IMR-90 (cell line): ENCODE results near the gene HS3ST1. TPM values are rescaled to one million over a fixed set of nuclear protein-coding genes. Genes with fewer than 3 reads are reported as not detected.

Experiments used
- ATAC-seq: fragments of 200-7000 bp; cut with Tn5 transposase; 2 replicates; pipeline ENCODE4 v1.9.1; 2020; ENCODE audit warnings: low read depth, mild to moderate bottlenecking, moderate library complexity
- BruUV-seq: library from RNA; stranded (reverse); fragments of 400-500 nt; replicated peaks from 2 replicates; lab custom pipeline; 2021; lab: Mats Ljungman, UMichigan
- CTCF ChIA-PET: fragments of 300-600 bp; formaldehyde crosslinking; extraction: SDS; loops from one replicate; lab custom pipeline; 2021; ENCODE audit warnings: antibody characterized with exemption; lab: Yijun Ruan, JAX
- POLR2A ChIA-PET: fragments of 300-600 bp; sonication (Branson Sonifier 250); formaldehyde crosslinking; loops from one replicate; lab custom pipeline; 2022; ENCODE audit warnings: antibody characterized with exemption; ENCODE audit not compliant: unreplicated experiment; lab: Charles Lee
- DNase-seq: peaks from one replicate; pipeline ENCODE4 v3.0.0; 2013
- H2AFZ ChIP-seq: replicated peaks from 2 replicates; pipeline ENCODE3; 2013; ENCODE audit warnings: low read length, mild to moderate bottlenecking; ENCODE audit not compliant: poor library complexity
- H2AK5ac ChIP-seq: 2 replicates; pipeline ENCODE4 v1.6.1; 2013; ENCODE audit warnings: low read depth, low read length, inconsistent platforms
- H2AK9ac ChIP-seq: replicated peaks from 2 replicates; pipeline ENCODE3; 2013; ENCODE audit warnings: mild to moderate bottlenecking, low read depth, low read length, moderate library complexity; ENCODE audit not compliant: poor library complexity
- H2BK120ac ChIP-seq: 2 replicates; pipeline ENCODE4 v1.6.1; 2013; ENCODE audit warnings: low read depth, low read length, inconsistent platforms
- H2BK15ac ChIP-seq: 3 replicates; pipeline ENCODE4 v1.6.1; 2013; ENCODE audit warnings: low read depth, low read length, inconsistent platforms
- H2BK20ac ChIP-seq: 2 replicates; pipeline ENCODE4 v1.6.1; 2013; ENCODE audit warnings: low read depth, mild to moderate bottlenecking, inconsistent platforms, low read length, moderate library complexity
- H2BK5ac ChIP-seq: 2 replicates; pipeline ENCODE4 v1.6.1; 2013; ENCODE audit warnings: mild to moderate bottlenecking, low read depth, low read length, inconsistent platforms; ENCODE audit not compliant: poor library complexity, severe bottlenecking
- H3K14ac ChIP-seq: replicated peaks from 2 replicates; pipeline ENCODE4 v1.6.1; 2013; ENCODE audit warnings: low read depth, low read length, inconsistent platforms
- H3K18ac ChIP-seq: 2 replicates; pipeline ENCODE4 v1.6.1; 2013; ENCODE audit warnings: low read depth, low read length, control low read depth
- H3K23ac ChIP-seq: 2 replicates; pipeline ENCODE4 v1.6.1; 2013; ENCODE audit warnings: low read depth, low read length, inconsistent platforms
- H3K27ac ChIP-seq: 2 replicates; pipeline ENCODE4 v1.5.1; 2013; ENCODE audit warnings: mild to moderate bottlenecking, control low read depth, low read length; ENCODE audit not compliant: insufficient read depth
- H3K27me3 ChIP-seq: 2 replicates; pipeline ENCODE4 v1.6.1; 2013; ENCODE audit warnings: low read length; ENCODE audit not compliant: control insufficient read depth, insufficient read depth
- H3K36me3 ChIP-seq: 2 replicates; pipeline ENCODE4 v1.6.1; 2013; ENCODE audit warnings: low read length, mixed read lengths; ENCODE audit not compliant: control insufficient read depth, insufficient read depth
- H3K4ac ChIP-seq: 2 replicates; pipeline ENCODE4 v1.6.1; 2013; ENCODE audit warnings: low read depth, low read length, inconsistent platforms
- H3K4me1 ChIP-seq: 2 replicates; pipeline ENCODE4 v1.6.1; 2013; ENCODE audit warnings: low read length, mixed read lengths; ENCODE audit not compliant: control insufficient read depth, insufficient read depth
- H3K4me2 ChIP-seq: 2 replicates; pipeline ENCODE4 v1.6.1; 2013; ENCODE audit warnings: low read depth, mild to moderate bottlenecking, control low read depth, low read length, moderate library complexity
- H3K4me3 ChIP-seq: 2 replicates; pipeline ENCODE4 v1.5.1; 2013; ENCODE audit warnings: low read depth, mild to moderate bottlenecking, control low read depth, low read length, moderate library complexity; ENCODE audit not compliant: insufficient read depth
- H3K56ac ChIP-seq: 2 replicates; pipeline ENCODE4 v1.6.1; 2013; ENCODE audit warnings: low read length, inconsistent platforms; ENCODE audit not compliant: insufficient read depth; ENCODE audit errors: extremely low read depth
- H3K79me1 ChIP-seq, 2 experiments: 2 replicates each; pipeline ENCODE4 v1.6.1; 2013; ENCODE audit warnings: low read length in 2 of 2, inconsistent platforms in 1 of 2, low read depth in 1 of 2
- H3K9ac ChIP-seq: 2 replicates; pipeline ENCODE4 v1.6.1; 2013; ENCODE audit warnings: low read depth, low read length, control low read depth
- H3K9me1 ChIP-seq: 2 replicates; pipeline ENCODE4 v1.6.1; 2013; ENCODE audit warnings: low read length, inconsistent platforms; ENCODE audit not compliant: insufficient read depth
- H3K9me3 ChIP-seq: 2 replicates; pipeline ENCODE4 v1.6.1; 2013; ENCODE audit warnings: low read length; ENCODE audit not compliant: control insufficient read depth, insufficient read depth
- H4K20me1 ChIP-seq: 2 replicates; pipeline ENCODE4 v1.6.1; 2013; ENCODE audit warnings: low read length, inconsistent platforms; ENCODE audit not compliant: insufficient read depth
- H4K5ac ChIP-seq: 2 replicates; pipeline ENCODE4 v1.6.1; 2013; ENCODE audit warnings: mild to moderate bottlenecking, low read depth, low read length, control low read depth
- H4K8ac ChIP-seq, 2 experiments: 2 replicates each; pipeline ENCODE4 v1.6.1; 2013; ENCODE audit warnings: low read depth in 2 of 2, low read length in 2 of 2, control low read depth in 1 of 2, inconsistent platforms in 1 of 2
- H4K91ac ChIP-seq: 2 replicates; pipeline ENCODE4 v1.6.1; 2013; ENCODE audit warnings: low read depth, low read length, inconsistent platforms; ENCODE audit not compliant: insufficient read depth
- MAFK ChIP-seq: IDR thresholded peaks from 2 replicates; pipeline ENCODE4 v1.6.1; 2012; ENCODE audit warnings: low read depth, low read length, improper control_type of control experiment
- WGBS, 2 experiments: methylation state at CpG; one replicate each; pipeline versions ENCODE4 v1.1.5 to v1.1.7; 2013; ENCODE audit warnings: missing lambda C conversion rate in 2 of 2; ENCODE audit not compliant: insufficient read length in 1 of 2; ENCODE audit errors: extremely low coverage in 2 of 2; 5-methylcytosine and 5-hydroxymethylcytosine counted together
- dilution Hi-C: fragments of 300-500 bp; cut with HindIII; formaldehyde crosslinking; loops from one replicate; pipeline ENCODE4 v1.14.3; 2018; ENCODE audit warnings: low sequenced_read_pairs; ENCODE audit not compliant: unreplicated experiment
- in situ Hi-C: fragments of 300-500 bp; cut with MboI; formaldehyde crosslinking; loops from 3 replicates; pipeline ENCODE4 v1.14.3; 2019; ENCODE audit warnings: low sequenced_read_pairs, inconsistent platforms, mixed read lengths
- intact Hi-C: fragments of 100-400 bp; cut with micrococcal nuclease; formaldehyde crosslinking; loops from 2 replicates; pipeline ENCODE4 v1.10.0; 2022
- polyA plus RNA-seq, 3 experiments: library from polyadenylated mRNA; depleted of rRNA; stranded (reverse); fragments of >200 nt; gene quantifications; 2 replicates each; pipeline ENCODE4 v1.2.3, GENCODE V29; 2012; ENCODE audit warnings: low replicate concordance in 1 of 3
- total RNA-seq: library from RNA; depleted of rRNA; stranded (reverse); fragments of >200 nt; gene quantifications from 2 replicates; pipeline ENCODE4 v1.2.3, GENCODE V29; 2012

HS3ST1 gene
- total and polyA plus RNA-seq, 2 of the 4 experiments (the other 2 are of a cell fraction): 0.09 TPM; not detected in 1

DNA sequence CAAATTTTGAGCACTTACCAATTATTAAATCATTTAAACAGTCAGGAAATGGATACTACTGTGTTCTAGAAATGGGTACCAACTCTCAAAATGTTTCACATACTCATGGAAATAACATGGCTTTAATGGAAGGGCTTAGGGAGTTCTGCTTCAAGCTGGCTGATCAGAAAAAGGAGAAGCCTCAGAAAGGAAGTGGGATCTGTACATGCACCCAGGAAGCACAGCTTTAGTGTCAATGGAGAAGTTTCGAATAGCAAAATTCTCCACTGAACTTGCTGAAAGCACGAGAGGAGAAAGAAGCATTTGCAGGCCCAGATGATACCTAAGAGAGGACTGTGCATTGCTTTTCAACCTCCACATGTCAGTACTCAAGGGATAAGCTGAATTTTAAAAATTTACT, 11.1 kb upstream of the HS3ST1 start:
- Histone ChIP-seq H2BK120ac (no peak overlapping the region), H2BK5ac (no peak overlapping the region), H3K4me1 (no peaks in the 10 kb centered on the region), H3K79me1 (no peaks in the 10 kb centered on the region), H3K9me3 (no peaks in the 10 kb centered on the region), H3K4ac (no peak overlapping the region), H3K27me3 (no peaks in the 10 kb centered on the region), H4K8ac (no peak overlapping the region), H3K9me1 (no peaks in the 10 kb centered on the region), H3K36me3 (no peaks in the 10 kb centered on the region), H4K91ac (no peak overlapping the region), H3K18ac (no peak overlapping the region), H3K23ac (no peak overlapping the region), H3K4me3 (no peak overlapping the region), H2BK15ac (no peak overlapping the region), H2AK5ac (no peak overlapping the region), H3K9ac (no peak overlapping the region), H4K5ac (no peak overlapping the region), H3K4me2 (no peak overlapping the region), H3K27ac (no peak overlapping the region), H2BK20ac (no peak overlapping the region), H2AK9ac (no peak overlapping the region), H3K14ac (no peak overlapping the region), H3K56ac (no peak overlapping the region), H2AFZ (no peak overlapping the region), H4K20me1 (no peaks in the 10 kb centered on the region)
- intact Hi-C loops (no loop called here), in situ Hi-C loops (no loop called here), dilution Hi-C loops (no loop called here)
- BruUV-seq: no TSS peak
- ChIA-PET CTCF (no interaction called here), POLR2A (interaction anchor here (0.6 kb wide), 1 partner anchor 164 kb away, joined by 15 read pairs; no protein-coding TSS in a partner anchor)
- DNase-seq: no peak
- TF ChIP-seq MAFK: no peak
- WGBS, 2 experiments: no CpG with 5 or more reads among the region's 2 CpGs
- no peak for ATAC-seq
